H9 (cell line): ENCODE results near the gene PPP1R13L. TPM values are rescaled to one million over a fixed set of nuclear protein-coding genes. Genes with fewer than 3 reads are reported as not detected.
A peak's percentile ranks its signal among the peaks of the same experiment; 100 is the strongest.

Experiments used
- DNase-seq: peaks from one replicate; pipeline ENCODE4 v3.0.0-alpha.2; 2017
- H2AFZ ChIP-seq: one replicate; pipeline ENCODE4 v1.6.1; 2013; ENCODE audit warnings: mild to moderate bottlenecking, low read length, control low read depth, moderate library complexity
- H2AK5ac ChIP-seq: 2 replicates; pipeline ENCODE4 v1.6.1; 2013; ENCODE audit warnings: low read length, control low read depth, mixed read lengths; ENCODE audit not compliant: insufficient read length
- H2BK120ac ChIP-seq: one replicate; pipeline ENCODE4 v1.6.1; 2013; ENCODE audit warnings: low read depth, mild to moderate bottlenecking, low read length, control low read depth, inconsistent platforms; ENCODE audit not compliant: poor library complexity, severe bottlenecking
- H2BK12ac ChIP-seq: 2 replicates; pipeline ENCODE4 v1.6.1; 2013; ENCODE audit warnings: low read length, control low read depth, mixed read lengths, low read depth; ENCODE audit not compliant: insufficient read length
- H2BK15ac ChIP-seq: 2 replicates; pipeline ENCODE4 v1.6.1; 2013; ENCODE audit warnings: low read depth, low read length, control low read depth
- H2BK20ac ChIP-seq: one replicate; pipeline ENCODE4 v1.6.1; 2013; ENCODE audit warnings: low read depth, mild to moderate bottlenecking, low read length, control low read depth, inconsistent platforms; ENCODE audit not compliant: poor library complexity, severe bottlenecking
- H2BK5ac ChIP-seq: 2 replicates; pipeline ENCODE4 v1.6.1; 2013; ENCODE audit warnings: low read length, control low read depth, mixed read lengths; ENCODE audit not compliant: insufficient read length
- H3K14ac ChIP-seq: 2 replicates; pipeline ENCODE4 v1.6.1; 2013; ENCODE audit warnings: low read length, control low read depth; ENCODE audit not compliant: insufficient read depth
- H3K18ac ChIP-seq: 2 replicates; pipeline ENCODE4 v1.6.1; 2013; ENCODE audit warnings: low read depth, mild to moderate bottlenecking, mixed read lengths, low read length, control low read depth; ENCODE audit not compliant: insufficient read length
- H3K23ac ChIP-seq: 2 replicates; pipeline ENCODE4 v1.6.1; 2013; ENCODE audit warnings: low read length, control low read depth, mixed read lengths, low read depth; ENCODE audit not compliant: insufficient read length
- H3K23me2 ChIP-seq: 2 replicates; pipeline ENCODE4 v1.6.1; 2013; ENCODE audit warnings: low read depth, mild to moderate bottlenecking, mixed read lengths, low read length, control low read depth; ENCODE audit not compliant: insufficient read length, poor library complexity, severe bottlenecking
- H3K27ac ChIP-seq: 2 replicates; pipeline ENCODE4 v1.5.1; 2013; ENCODE audit warnings: low read length, control low read depth, mixed read lengths, low read depth; ENCODE audit not compliant: insufficient read length
- H3K27me3 ChIP-seq: 2 replicates; pipeline ENCODE4 v1.6.1; 2013; ENCODE audit warnings: low read length, control low read depth, inconsistent platforms; ENCODE audit not compliant: insufficient read depth
- H3K4ac ChIP-seq: 2 replicates; pipeline ENCODE4 v1.6.1; 2013; ENCODE audit warnings: low read depth, mild to moderate bottlenecking, control low read depth, inconsistent platforms, low read length, moderate library complexity
- H3K4me1 ChIP-seq: 2 replicates; pipeline ENCODE4 v1.6.1; 2013; ENCODE audit warnings: low read length, control low read depth, inconsistent platforms; ENCODE audit not compliant: insufficient read depth
- H3K4me2 ChIP-seq: 2 replicates; pipeline ENCODE4 v1.6.1; 2013; ENCODE audit warnings: low read length, control low read depth, mixed read lengths; ENCODE audit not compliant: insufficient read length, insufficient read depth
- H3K56ac ChIP-seq: 2 replicates; pipeline ENCODE4 v1.6.1; 2013; ENCODE audit warnings: low read depth, mild to moderate bottlenecking, mixed read lengths, low read length, control low read depth; ENCODE audit not compliant: insufficient read length
- H3K79me1 ChIP-seq: 2 replicates; pipeline ENCODE4 v1.6.1; 2013; ENCODE audit warnings: low read depth, mild to moderate bottlenecking, moderate library complexity, low read length, control low read depth, inconsistent platforms; ENCODE audit not compliant: insufficient read depth, poor library complexity, severe bottlenecking
- H3K79me2 ChIP-seq: 2 replicates; pipeline ENCODE4 v1.6.1; 2013; ENCODE audit warnings: low read length, control low read depth, inconsistent platforms; ENCODE audit not compliant: insufficient read depth
- H3K9ac ChIP-seq: 2 replicates; pipeline ENCODE4 v1.6.1; 2013; ENCODE audit warnings: low read length, control low read depth, mixed read lengths; ENCODE audit not compliant: insufficient read length; ENCODE audit errors: extremely low read depth
- H3K9me3 ChIP-seq: one replicate; pipeline ENCODE4 v1.6.1; 2013; ENCODE audit warnings: low read depth, low read length, inconsistent platforms; ENCODE audit not compliant: control insufficient read depth
- H3T11ph ChIP-seq: one replicate; pipeline ENCODE4 v1.6.1; 2013; ENCODE audit warnings: mild to moderate bottlenecking, low read length, control low read depth, inconsistent platforms
- H4K20me1 ChIP-seq: one replicate; pipeline ENCODE4 v1.6.1; 2013; ENCODE audit not compliant: control insufficient read depth, insufficient read length, insufficient read depth
- H4K5ac ChIP-seq: 2 replicates; pipeline ENCODE4 v1.6.1; 2013; ENCODE audit warnings: low read depth, mild to moderate bottlenecking, mixed read lengths, low read length, control low read depth; ENCODE audit not compliant: insufficient read length
- H4K8ac ChIP-seq: replicated peaks from 2 replicates; pipeline ENCODE4 v1.6.1; 2013; ENCODE audit warnings: low read length, control low read depth, mixed read lengths, low read depth; ENCODE audit not compliant: insufficient read length
- H4K91ac ChIP-seq: 2 replicates; pipeline ENCODE4 v1.6.1; 2013; ENCODE audit warnings: low read depth, mild to moderate bottlenecking, moderate library complexity, mixed read lengths, low read length, control low read depth; ENCODE audit not compliant: insufficient read length
- H3K27ac Mint-ChIP-seq, 3 experiments: 2 replicates in 2 of 3; 3 replicates in 1 of 3; pipeline ENCODE4 v1.8.0; 2020 to 2021; ENCODE audit warnings: mixed read lengths in 3 of 3, mild to moderate bottlenecking in 1 of 3, moderate library complexity in 1 of 3
- H3K27me3 Mint-ChIP-seq: 2 replicates; pipeline ENCODE4 v1.8.0; 2021; ENCODE audit warnings: low read depth, mild to moderate bottlenecking, moderate library complexity, mixed read lengths
- H3K36me3 Mint-ChIP-seq, 3 experiments: 2 replicates in 2 of 3; 3 replicates in 1 of 3; pipeline ENCODE4 v1.8.0; 2020 to 2021; ENCODE audit warnings: low read depth in 3 of 3, mixed read lengths in 3 of 3; ENCODE audit not compliant: insufficient read depth in 1 of 3
- H3K4me1 Mint-ChIP-seq, 2 experiments: 2 replicates each; pipeline ENCODE4 v1.8.0; 2020; ENCODE audit warnings: mixed read lengths in 2 of 2
- H3K4me3 Mint-ChIP-seq, 2 experiments: 2 replicates in 1 of 2; 3 replicates in 1 of 2; pipeline ENCODE4 v1.8.0; 2020 to 2021; ENCODE audit warnings: mild to moderate bottlenecking in 2 of 2, mixed read lengths in 2 of 2, moderate library complexity in 1 of 2
- H3K9me3 Mint-ChIP-seq, 2 experiments: 2 replicates in 1 of 2; 3 replicates in 1 of 2; pipeline ENCODE4 v1.8.0; 2020; ENCODE audit warnings: mild to moderate bottlenecking in 2 of 2, mixed read lengths in 2 of 2, moderate library complexity in 1 of 2
- WGBS: extraction: QIAGEN DNeasy Blood & Tissue Kit; methylation state at CpG from one replicate; pipeline ENCODE4 v1.1.7; 2013; ENCODE audit warnings: missing lambda C conversion rate, low lambda C conversion rate, mixed read lengths; ENCODE audit not compliant: insufficient read length; ENCODE audit errors: extremely low coverage; 5-methylcytosine and 5-hydroxymethylcytosine counted together
- total RNA-seq: library from RNA; stranded (reverse); gene quantifications from 2 replicates; pipeline ENCODE4 v1.2.1, GENCODE V29; 2021
- TF ChIP-seq, protein P1 (sequence below): fragments of 200-600 bp; sonication (generic); conservative IDR thresholded peaks from 3 replicates; pipeline ENCODE4 v1.8.0; 2021; ENCODE audit warnings: antibody characterized with exemption, mild to moderate bottlenecking

Gene PPP1R13L
- total RNA-seq, 1 experiment from 2014 or later, result 42.6 TPM

DNA sequence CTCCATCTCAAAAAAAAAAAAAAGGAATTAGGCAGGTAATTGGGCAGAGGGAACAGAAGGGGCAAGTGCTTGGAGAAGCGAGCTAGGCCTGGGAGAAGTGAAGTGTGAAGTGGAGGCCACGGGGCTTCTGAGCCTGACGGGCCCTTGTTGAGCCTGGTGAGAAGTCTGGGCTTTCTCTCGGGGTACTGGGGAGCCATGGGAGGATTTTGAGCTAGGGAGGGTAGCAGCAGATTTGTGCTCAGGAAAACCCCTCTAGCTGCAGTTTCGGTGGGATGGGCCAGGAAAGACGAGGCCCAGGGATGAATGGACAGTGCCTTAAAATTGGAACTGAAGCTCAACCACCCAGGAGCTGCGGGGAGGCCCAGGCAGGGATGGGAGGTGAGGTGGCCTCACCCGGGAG lies 9.6 kb upstream of the PPP1R13L start:
- no CpG with 5 or more reads among the region's 8 CpGs for WGBS
- no peak overlapping the region for H3K4me2 ChIP-seq
- no peaks in the 10 kb centered on the region for H4K20me1 ChIP-seq
- Mint-ChIP-seq H3K9me3 (no peaks in the 10 kb centered on the region; a peak in 1 of 5 replicates), H3K4me1 (0 out of 4 replicates have a peak, but pooled peaks cover 0 to 2% of the 10 kb centered on the region in 2 experiments), H3K4me3 (no peak overlapping the region), H3K36me3 (peaks cover 27 to 73% (median 71%) of the 10 kb centered on the region in 3 experiments), H3K27me3 (no peaks in the 10 kb centered on the region), H3K27ac (peak overlapping the region in 1 of 3 experiments; percentile 77; a peak in 1 of 7 replicates)
- H3K9me3 ChIP-seq, result no peaks in the 10 kb centered on the region
- TF ChIP-seq, protein P1, sequence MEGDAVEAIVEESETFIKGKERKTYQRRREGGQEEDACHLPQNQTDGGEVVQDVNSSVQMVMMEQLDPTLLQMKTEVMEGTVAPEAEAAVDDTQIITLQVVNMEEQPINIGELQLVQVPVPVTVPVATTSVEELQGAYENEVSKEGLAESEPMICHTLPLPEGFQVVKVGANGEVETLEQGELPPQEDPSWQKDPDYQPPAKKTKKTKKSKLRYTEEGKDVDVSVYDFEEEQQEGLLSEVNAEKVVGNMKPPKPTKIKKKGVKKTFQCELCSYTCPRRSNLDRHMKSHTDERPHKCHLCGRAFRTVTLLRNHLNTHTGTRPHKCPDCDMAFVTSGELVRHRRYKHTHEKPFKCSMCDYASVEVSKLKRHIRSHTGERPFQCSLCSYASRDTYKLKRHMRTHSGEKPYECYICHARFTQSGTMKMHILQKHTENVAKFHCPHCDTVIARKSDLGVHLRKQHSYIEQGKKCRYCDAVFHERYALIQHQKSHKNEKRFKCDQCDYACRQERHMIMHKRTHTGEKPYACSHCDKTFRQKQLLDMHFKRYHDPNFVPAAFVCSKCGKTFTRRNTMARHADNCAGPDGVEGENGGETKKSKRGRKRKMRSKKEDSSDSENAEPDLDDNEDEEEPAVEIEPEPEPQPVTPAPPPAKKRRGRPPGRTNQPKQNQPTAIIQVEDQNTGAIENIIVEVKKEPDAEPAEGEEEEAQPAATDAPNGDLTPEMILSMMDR, result no peak
- no peak overlapping the region for H2BK20ac ChIP-seq
- no peak overlapping the region for H3K4ac ChIP-seq
- no peak overlapping the region for H4K5ac ChIP-seq
- H3K9ac ChIP-seq, result no peak overlapping the region
- no peak overlapping the region for H3T11ph ChIP-seq
- H3K14ac ChIP-seq, result no peak overlapping the region
- no peak overlapping the region for H2AFZ ChIP-seq
- no peak overlapping the region for H3K18ac ChIP-seq
- DNase-seq, result no peak
- H3K23ac ChIP-seq, result no peak overlapping the region
- no peaks in the 10 kb centered on the region for H3K79me2 ChIP-seq
- H3K56ac ChIP-seq, result no peak overlapping the region
- no peaks in the 10 kb centered on the region for H3K27me3 ChIP-seq
- no peaks in the 10 kb centered on the region for H3K4me1 ChIP-seq
- H3K27ac ChIP-seq, result no peak overlapping the region
- no peaks in the 10 kb centered on the region for H3K79me1 ChIP-seq
- no peak overlapping the region for H4K8ac ChIP-seq
- H2AK5ac ChIP-seq, result no peak overlapping the region
- no peak overlapping the region for H2BK15ac ChIP-seq
- no peak overlapping the region for H2BK12ac ChIP-seq
- H3K23me2 ChIP-seq, result no peaks in the 10 kb centered on the region
- H2BK5ac ChIP-seq, result no peak overlapping the region
- H2BK120ac ChIP-seq, result no peak overlapping the region
- H4K91ac ChIP-seq, result no peak overlapping the region
